A673 (cell line): ENCODE data around the gene MSH3.

ENCODE experiments used
- CTCF ChIP-seq: fragments of 300-800, 200-600 bp; sonication (generic); conservative IDR thresholded peaks from 2 replicates; pipeline ENCODE4 v1.5.1; 2017; ENCODE audit warnings: low read depth, mild to moderate bottlenecking, antibody characterized with exemption, low read length, moderate library complexity, mixed read lengths
- EZH2 ChIP-seq: fragments of 200-600 bp; sonication (generic); IDR thresholded peaks from 2 replicates; pipeline ENCODE4 v1.6.1; 2017; ENCODE audit warnings: borderline replicate concordance, low read depth, mild to moderate bottlenecking, mixed read lengths, antibody characterized with exemption, low read length; ENCODE audit not compliant: poor library complexity, severe bottlenecking

GRCh38 chr5:80793354-80793753, 138.9 kb downstream of the MSH3 start:
- no peak for TF ChIP-seq CTCF
- no peak for TF ChIP-seq EZH2
